ENCODE results near the gene EVI2B. TPM values are rescaled to one million over a fixed set of nuclear protein-coding genes. Genes with fewer than 3 reads are reported as not detected.

The EVI2B gene
- total RNA-seq, 1 donor from 2014 or later = not detected

- no peak for TF ChIP-seq CTCF (IDR thresholded peaks at IDR 0.05; ENCODE audit: partially characterized antibody, unreplicated experiment)
- H3K9me3 Mint-ChIP-seq (ENCODE audit: unreplicated experiment) = peaks cover 4% of the 10 kb centered on the region
- H3K27me3 Mint-ChIP-seq (ENCODE audit: unreplicated experiment) = no peaks in the 10 kb centered on the region
- H3K4me1 Mint-ChIP-seq (ENCODE audit: low read depth, unreplicated experiment) = peaks cover 4% of the 10 kb centered on the region
- no peak overlapping the region for H3K4me3 Mint-ChIP-seq (ENCODE audit: unreplicated experiment)
- DNase-seq = no peak
- H3K36me3 Mint-ChIP-seq (ENCODE audit: unreplicated experiment) = no peaks in the 10 kb centered on the region
- no peak overlapping the region for H3K27ac Mint-ChIP-seq (ENCODE audit: unreplicated experiment)
Measured at GRCh38 chr17:31307640-31308039, 6.2 kb downstream of the EVI2B start.

- Mint-ChIP-seq H3K4me1 (ENCODE audit: low read depth, unreplicated experiment) (peaks cover 6% of the 10 kb centered on the region), H3K9me3 (ENCODE audit: unreplicated experiment) (peaks cover 5% of the 10 kb centered on the region), H3K27ac (ENCODE audit: unreplicated experiment) (no peak overlapping the region), H3K4me3 (ENCODE audit: unreplicated experiment) (no peak overlapping the region), H3K36me3 (ENCODE audit: unreplicated experiment) (no peaks in the 10 kb centered on the region), H3K27me3 (ENCODE audit: unreplicated experiment) (no peaks in the 10 kb centered on the region)
- TF ChIP-seq CTCF (IDR thresholded peaks at IDR 0.05; ENCODE audit: partially characterized antibody, unreplicated experiment) = no peak
- DNase-seq = no peak
Measured at GRCh38 chr17:31299624-31300023, 14.2 kb downstream of the EVI2B start.

GRCh38 chr17:31297090-31297489 is 16.8 kb downstream of the EVI2B start, which contains the start of gene OMG:
OMG (minus strand) TSS chr17:31297239; CDS start chr17:31296331, 908 bp downstream.
- Mint-ChIP-seq H3K27me3 (ENCODE audit: unreplicated experiment) (no peaks in the 10 kb centered on the region), H3K9me3 (ENCODE audit: unreplicated experiment) (peaks cover 1% of the 10 kb centered on the region), H3K36me3 (ENCODE audit: unreplicated experiment) (no peaks in the 10 kb centered on the region), H3K4me1 (ENCODE audit: low read depth, unreplicated experiment) (peaks cover 6% of the 10 kb centered on the region), H3K4me3 (ENCODE audit: unreplicated experiment) (no peak within 1 kb of the TSS), H3K27ac (ENCODE audit: unreplicated experiment) (no peak within 1 kb of the TSS)
- DNase-seq = no peak
- TF ChIP-seq CTCF (IDR thresholded peaks at IDR 0.05; ENCODE audit: partially characterized antibody, unreplicated experiment) = no peak

- Mint-ChIP-seq H3K9me3 (ENCODE audit: unreplicated experiment) (peaks cover 1% of the 10 kb centered on the region), H3K27me3 (ENCODE audit: unreplicated experiment) (no peaks in the 10 kb centered on the region), H3K4me3 (ENCODE audit: unreplicated experiment) (no peak overlapping the region)
Measured at GRCh38 chr17:31296142-31296541, 17.7 kb downstream of the EVI2B start.

GRCh38 chr17:31295489-31295871 is 18.4 kb downstream of the EVI2B start:
- no peak overlapping the region for H3K4me3 Mint-ChIP-seq (ENCODE audit: unreplicated experiment)
- H3K27ac Mint-ChIP-seq (ENCODE audit: unreplicated experiment) = no peak overlapping the region
- no peaks in the 10 kb centered on the region for H3K36me3 Mint-ChIP-seq (ENCODE audit: unreplicated experiment)
- peaks cover 1% of the 10 kb centered on the region for H3K9me3 Mint-ChIP-seq (ENCODE audit: unreplicated experiment)
- peaks cover 6% of the 10 kb centered on the region for H3K4me1 Mint-ChIP-seq (ENCODE audit: low read depth, unreplicated experiment)
- DNase-seq = no peak
- no peaks in the 10 kb centered on the region for H3K27me3 Mint-ChIP-seq (ENCODE audit: unreplicated experiment)
- TF ChIP-seq CTCF (IDR thresholded peaks at IDR 0.05; ENCODE audit: partially characterized antibody, unreplicated experiment) = no peak

More at GRCh38 chr17:31296142-31296541, 17.7 kb downstream of the EVI2B start:
- H3K27ac Mint-ChIP-seq (ENCODE audit: unreplicated experiment) = no peak overlapping the region
- TF ChIP-seq CTCF (IDR thresholded peaks at IDR 0.05; ENCODE audit: partially characterized antibody, unreplicated experiment) = no peak
- peaks cover 6% of the 10 kb centered on the region for H3K4me1 Mint-ChIP-seq (ENCODE audit: low read depth, unreplicated experiment)
- H3K36me3 Mint-ChIP-seq (ENCODE audit: unreplicated experiment) = no peaks in the 10 kb centered on the region
- DNase-seq = no peak

Measured in glutamatergic neuron (in vitro differentiated cells).